ENCODE data around the gene SERP1. TPM values are rescaled to one million over a fixed set of nuclear protein-coding genes. Genes with fewer than 3 reads are reported as not detected.
A peak's percentile ranks its signal among the peaks of the same experiment; 100 is the strongest.

The SERP1 gene
- total and polyA plus RNA-seq, 4 donors = 84.7 to 310 (median 154) TPM

- 73 to 85% methylated on average over 2 of the region's 2 CpGs for WGBS, 2 donors
These were observed 22.8 kb downstream of the SERP1 start for GRCh38 chr3:150523538-150523937.

GRCh38 chr3:150521463-150521862 is 24.8 kb downstream of the SERP1 start:
- Histone ChIP-seq H3K27me3 (ENCODE audit: control insufficient read depth in 3 of 3, insufficient read depth in 3 of 3, low read length in 2 of 3) (no peaks in the 10 kb centered on the region), H3K9me3 (ENCODE audit: control insufficient read depth in 4 of 4, insufficient read depth in 3 of 4, low read length in 3 of 4) (no peaks in the 10 kb centered on the region), H3K4me1 (ENCODE audit: control insufficient read depth in 5 of 5, insufficient read depth in 5 of 5, low read length in 5 of 5) (no peaks in the 10 kb centered on the region), H3K9ac (ENCODE audit: insufficient read depth in 1 of 2, low read length in 2 of 2) (no peak overlapping the region), H3K27ac (ENCODE audit: low read depth in 1 of 2, low read length in 1 of 2) (no peak overlapping the region), H3K36me3 (ENCODE audit: control insufficient read depth in 4 of 4, insufficient read depth in 4 of 4, low read length in 4 of 4) (no peaks in the 10 kb centered on the region), H3K4me3 (no peak overlapping the region)
- DNase-seq = peak in 1 of 3 donors; percentile 13
- ATAC-seq (ENCODE audit: insufficient read depth, low FRiP score) = no peak
- TF ChIP-seq CTCF (IDR thresholded peaks at IDR 0.05; ENCODE audit: control extremely low read depth, extremely low read depth) = no peak
- 81 to 84% methylated on average over 2 of the region's 2 CpGs for WGBS, 2 donors

More at GRCh38 chr3:150523538-150523937, 22.8 kb downstream of the SERP1 start:
- Histone ChIP-seq H3K27me3 (ENCODE audit: control insufficient read depth in 3 of 3, insufficient read depth in 3 of 3, low read length in 2 of 3) (no peaks in the 10 kb centered on the region), H3K9ac (ENCODE audit: insufficient read depth in 1 of 2, low read length in 2 of 2) (no peak overlapping the region), H3K36me3 (ENCODE audit: control insufficient read depth in 4 of 4, insufficient read depth in 4 of 4, low read length in 4 of 4) (no peaks in the 10 kb centered on the region), H3K4me1 (ENCODE audit: control insufficient read depth in 5 of 5, insufficient read depth in 5 of 5, low read length in 5 of 5) (peaks cover 0 to 9% (median 0%) of the 10 kb centered on the region in 5 donors), H3K9me3 (ENCODE audit: control insufficient read depth in 4 of 4, insufficient read depth in 3 of 4, low read length in 3 of 4) (no peaks in the 10 kb centered on the region), H3K4me3 (no peak overlapping the region), H3K27ac (ENCODE audit: low read depth in 1 of 2, low read length in 1 of 2) (no peak overlapping the region)
- ATAC-seq (ENCODE audit: insufficient read depth, low FRiP score) (no peak), DNase-seq (no peak)
- no peak for TF ChIP-seq CTCF (IDR thresholded peaks at IDR 0.05; ENCODE audit: control extremely low read depth, extremely low read depth)

DNA sequence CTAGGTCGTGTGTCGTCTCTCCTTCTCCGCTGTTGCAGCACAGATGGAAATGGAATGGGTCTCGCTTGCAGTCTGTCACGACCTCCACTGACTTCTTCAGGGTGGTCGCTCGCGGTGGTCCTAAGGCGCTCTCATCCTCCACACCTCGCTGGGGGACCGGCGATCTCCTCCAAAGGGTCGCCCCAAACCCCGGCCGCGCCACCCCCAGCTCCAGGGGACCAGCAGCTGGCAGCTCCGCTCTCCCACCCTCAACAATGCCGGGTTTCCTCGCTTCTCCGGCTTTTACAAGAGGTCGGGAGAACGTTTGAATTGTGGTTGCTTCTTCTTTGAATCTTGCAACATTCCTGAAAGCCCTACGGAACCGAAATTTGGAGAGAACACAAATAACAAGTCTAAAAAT is 25.9 kb downstream of the SERP1 start:
- Histone ChIP-seq H3K27ac (ENCODE audit: low read depth in 1 of 2, low read length in 1 of 2) (no peak overlapping the region), H3K4me3 (no peak overlapping the region), H3K27me3 (ENCODE audit: control insufficient read depth in 3 of 3, insufficient read depth in 3 of 3, low read length in 2 of 3) (no peaks in the 10 kb centered on the region), H3K36me3 (ENCODE audit: control insufficient read depth in 4 of 4, insufficient read depth in 4 of 4, low read length in 4 of 4) (no peaks in the 10 kb centered on the region), H3K4me1 (ENCODE audit: control insufficient read depth in 5 of 5, insufficient read depth in 5 of 5, low read length in 5 of 5) (no peaks in the 10 kb centered on the region), H3K9me3 (ENCODE audit: control insufficient read depth in 4 of 4, insufficient read depth in 3 of 4, low read length in 3 of 4) (no peaks in the 10 kb centered on the region), H3K9ac (ENCODE audit: insufficient read depth in 1 of 2, low read length in 2 of 2) (no peak overlapping the region)
- DNase-seq (no peak), ATAC-seq (ENCODE audit: insufficient read depth, low FRiP score) (no peak)
- no peak for TF ChIP-seq CTCF (IDR thresholded peaks at IDR 0.05; ENCODE audit: control extremely low read depth, extremely low read depth)
- 76 to 89% methylated on average over 24 of the region's 24 CpGs for WGBS, 2 donors

DNA sequence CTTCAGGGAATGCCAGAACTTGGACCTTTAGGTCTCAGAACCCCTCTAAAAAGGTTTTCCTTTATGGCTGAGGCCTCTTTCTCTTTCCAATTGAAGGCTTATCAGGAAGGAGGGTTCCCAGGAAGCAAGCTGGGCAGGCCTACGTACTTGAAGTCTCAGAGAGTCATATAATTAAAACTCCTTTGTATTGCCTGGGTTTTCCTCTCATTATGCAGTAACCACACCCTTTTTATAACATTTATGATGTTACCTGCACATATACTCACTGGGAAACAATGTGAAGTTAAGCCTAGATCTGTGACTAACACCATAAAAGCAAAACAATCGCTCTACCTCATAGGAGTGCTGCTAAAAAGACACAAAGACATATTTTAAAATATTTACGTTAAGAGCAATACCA is 27.3 kb downstream of the SERP1 start:
- Histone ChIP-seq H3K9me3 (ENCODE audit: control insufficient read depth in 4 of 4, insufficient read depth in 3 of 4, low read length in 3 of 4) (no peaks in the 10 kb centered on the region), H3K27me3 (ENCODE audit: control insufficient read depth in 3 of 3, insufficient read depth in 3 of 3, low read length in 2 of 3) (no peaks in the 10 kb centered on the region), H3K4me1 (ENCODE audit: control insufficient read depth in 5 of 5, insufficient read depth in 5 of 5, low read length in 5 of 5) (no peaks in the 10 kb centered on the region), H3K27ac (ENCODE audit: low read depth in 1 of 2, low read length in 1 of 2) (no peak overlapping the region), H3K9ac (ENCODE audit: insufficient read depth in 1 of 2, low read length in 2 of 2) (no peak overlapping the region), H3K36me3 (ENCODE audit: control insufficient read depth in 4 of 4, insufficient read depth in 4 of 4, low read length in 4 of 4) (no peaks in the 10 kb centered on the region), H3K4me3 (no peak overlapping the region)
- WGBS, 2 donors = 89 to 92% methylated on average over 3 of the region's 3 CpGs
- TF ChIP-seq CTCF (IDR thresholded peaks at IDR 0.05; ENCODE audit: control extremely low read depth, extremely low read depth) = no peak
- ATAC-seq (ENCODE audit: insufficient read depth, low FRiP score) = no peak
- DNase-seq = no peak

Data from lung (tissue), 12 donors.